ENCODE results near the gene TF. TPM values are rescaled to one million over a fixed set of nuclear protein-coding genes. Genes with fewer than 3 reads are reported as not detected.

Gene TF
- total and polyA plus RNA-seq, 10 of the 15 experiments (the other 5 are each of a cell fraction or from before 2014, with no cell fraction given): under 0.01 to 8.9 (median 0.05) TPM; not detected in 1

DNA sequence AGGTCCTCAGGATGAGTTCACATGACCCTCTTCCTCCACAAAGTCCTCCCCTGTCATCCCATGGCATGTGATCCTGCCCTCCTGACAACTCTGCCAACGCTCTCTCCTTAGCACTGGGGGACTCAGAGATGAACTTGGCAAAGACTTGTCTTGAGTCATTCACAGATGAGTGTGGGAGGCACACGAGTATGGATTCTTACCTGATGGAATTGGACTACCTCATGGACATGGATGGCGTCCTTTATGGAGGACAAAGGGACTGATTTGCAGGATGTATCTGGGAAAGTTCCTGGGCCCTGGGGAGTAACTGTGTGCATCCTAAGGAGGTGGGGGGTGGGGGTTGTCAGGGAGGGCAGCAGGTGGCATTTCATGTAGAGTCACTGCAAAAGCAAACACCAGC lies 46.3 kb upstream of the TF start:
- Histone ChIP-seq H3K4me1 (ENCODE audit: control insufficient read depth, insufficient read depth, low read length) (no peaks in the 10 kb centered on the region), H2AFZ (ENCODE audit: control insufficient read depth, low read depth, low read length) (no peak overlapping the region), H3K79me2 (ENCODE audit: control insufficient read depth, insufficient read depth, low read length) (no peaks in the 10 kb centered on the region), H3K9ac (ENCODE audit: control insufficient read depth, insufficient read depth, low read length) (no peak overlapping the region), H3K27me3 (replicated peaks in 1 of 2; ENCODE audit: control insufficient read depth in 2 of 2, insufficient read depth in 2 of 2, low read length in 1 of 2) (no peaks in the 10 kb centered on the region; a peak in 1 of 4 replicates), H3K27ac (ENCODE audit: control insufficient read depth, insufficient read depth) (no peak overlapping the region), H3K4me2 (ENCODE audit: control insufficient read depth, insufficient read depth) (no peak overlapping the region), H3K4me3 (no peak overlapping the region), H3K36me3 (ENCODE audit: control insufficient read depth in 2 of 2, insufficient read depth in 2 of 2, low read length in 1 of 2) (no peaks in the 10 kb centered on the region), H4K20me1 (ENCODE audit: control insufficient read depth, insufficient read depth) (no peaks in the 10 kb centered on the region), H3K9me3 (replicated peaks; ENCODE audit: control insufficient read depth, insufficient read depth, low read length) (no peaks in the 10 kb centered on the region)
- ATAC-seq: no peak
- whole genome bisulfite sequencing (ENCODE audit: insufficient coverage, insufficient replicate concordance, low lambda C conversion rate, missing lambda C conversion rate): 14% methylated on average over 3 of the region's 3 CpGs
- ChIA-PET POLR2A (no interaction called here), SMC1A (ENCODE audit: uncharacterized antibody, unreplicated experiment) (no interaction called here), CTCF (no interaction called here), RAD21 (ENCODE audit: unreplicated experiment) (no interaction called here)
- intact Hi-C loops (cut with micrococcal nuclease; ENCODE audit: unreplicated experiment) (no loop called here), in situ Hi-C loops (cut with MboI) (no loop called here)
- FAIRE-seq: no peak
- no TSS peak for BruUV-seq (replicated peaks)
- no peak for DNase-seq (ENCODE audit: low read depth, low spot score)
- TF ChIP-seq POLR2AphosphoS2 (IDR thresholded peaks at IDR 0.05; ENCODE audit: low read depth, low read length) (no peak), BACH1 (IDR thresholded peaks at IDR 0.05; ENCODE audit: borderline replicate concordance) (no peak), STAT1 (conservative IDR thresholded peaks at IDR 0.05) (no peak), NR2F1 (conservative IDR thresholded peaks at IDR 0.05) (no peak), POLR2A (IDR thresholded peaks at IDR 0.05; ENCODE audit: low read depth, low read length) (no peak), RELA (IDR thresholded peaks at IDR 0.05; ENCODE audit: borderline replicate concordance, partially characterized antibody) (no peak), HCFC1 (IDR thresholded peaks at IDR 0.05; ENCODE audit: low read length) (no peak), BCL11A (IDR thresholded peaks at IDR 0.05; ENCODE audit: low read depth, low read length) (no peak), FOS (IDR thresholded peaks at IDR 0.05; ENCODE audit: borderline replicate concordance, extremely low read depth, insufficient read length) (no peak), GABPA (IDR thresholded peaks at IDR 0.05; ENCODE audit: low read depth) (no peak)
- TF ChIP-seq, protein P1, sequence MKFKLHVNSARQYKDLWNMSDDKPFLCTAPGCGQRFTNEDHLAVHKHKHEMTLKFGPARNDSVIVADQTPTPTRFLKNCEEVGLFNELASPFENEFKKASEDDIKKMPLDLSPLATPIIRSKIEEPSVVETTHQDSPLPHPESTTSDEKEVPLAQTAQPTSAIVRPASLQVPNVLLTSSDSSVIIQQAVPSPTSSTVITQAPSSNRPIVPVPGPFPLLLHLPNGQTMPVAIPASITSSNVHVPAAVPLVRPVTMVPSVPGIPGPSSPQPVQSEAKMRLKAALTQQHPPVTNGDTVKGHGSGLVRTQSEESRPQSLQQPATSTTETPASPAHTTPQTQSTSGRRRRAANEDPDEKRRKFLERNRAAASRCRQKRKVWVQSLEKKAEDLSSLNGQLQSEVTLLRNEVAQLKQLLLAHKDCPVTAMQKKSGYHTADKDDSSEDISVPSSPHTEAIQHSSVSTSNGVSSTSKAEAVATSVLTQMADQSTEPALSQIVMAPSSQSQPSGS (IDR thresholded peaks at IDR 0.05; ENCODE audit: low read length): no peak
- TF ChIP-seq, protein P2, sequence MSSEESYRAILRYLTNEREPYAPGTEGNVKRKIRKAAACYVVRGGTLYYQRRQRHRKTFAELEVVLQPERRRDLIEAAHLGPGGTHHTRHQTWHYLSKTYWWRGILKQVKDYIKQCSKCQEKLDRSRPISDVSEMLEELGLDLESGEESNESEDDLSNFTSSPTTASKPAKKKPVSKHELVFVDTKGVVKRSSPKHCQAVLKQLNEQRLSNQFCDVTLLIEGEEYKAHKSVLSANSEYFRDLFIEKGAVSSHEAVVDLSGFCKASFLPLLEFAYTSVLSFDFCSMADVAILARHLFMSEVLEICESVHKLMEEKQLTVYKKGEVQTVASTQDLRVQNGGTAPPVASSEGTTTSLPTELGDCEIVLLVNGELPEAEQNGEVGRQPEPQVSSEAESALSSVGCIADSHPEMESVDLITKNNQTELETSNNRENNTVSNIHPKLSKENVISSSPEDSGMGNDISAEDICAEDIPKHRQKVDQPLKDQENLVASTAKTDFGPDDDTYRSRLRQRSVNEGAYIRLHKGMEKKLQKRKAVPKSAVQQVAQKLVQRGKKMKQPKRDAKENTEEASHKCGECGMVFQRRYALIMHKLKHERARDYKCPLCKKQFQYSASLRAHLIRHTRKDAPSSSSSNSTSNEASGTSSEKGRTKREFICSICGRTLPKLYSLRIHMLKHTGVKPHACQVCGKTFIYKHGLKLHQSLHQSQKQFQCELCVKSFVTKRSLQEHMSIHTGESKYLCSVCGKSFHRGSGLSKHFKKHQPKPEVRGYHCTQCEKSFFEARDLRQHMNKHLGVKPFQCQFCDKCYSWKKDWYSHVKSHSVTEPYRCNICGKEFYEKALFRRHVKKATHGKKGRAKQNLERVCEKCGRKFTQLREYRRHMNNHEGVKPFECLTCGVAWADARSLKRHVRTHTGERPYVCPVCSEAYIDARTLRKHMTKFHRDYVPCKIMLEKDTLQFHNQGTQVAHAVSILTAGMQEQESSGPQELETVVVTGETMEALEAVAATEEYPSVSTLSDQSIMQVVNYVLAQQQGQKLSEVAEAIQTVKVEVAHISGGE (CRISPR knock-in tag; IDR thresholded peaks at IDR 0.05): no peak

All from GM12878 (cell line).